HepG2 (cell line): ENCODE results near the gene PTPN2. TPM values are rescaled to one million over a fixed set of nuclear protein-coding genes. Genes with fewer than 3 reads are reported as not detected.

Experiments
- DNMT3B ChIP-seq: conservative IDR thresholded peaks from 2 replicates; pipeline ENCODE4 v1.6.1; 2016; ENCODE audit warnings: missing biosample characterization, control low read depth
- FOXK1 ChIP-seq: sonication (generic); formaldehyde crosslinking; IDR thresholded peaks from 2 replicates; pipeline ENCODE4 v1.4.0; 2020; ENCODE audit warnings: low read depth, missing genetic modification reagents, borderline replicate concordance
- GPBP1L1 ChIP-seq: sonication (generic); formaldehyde crosslinking; IDR thresholded peaks from 2 replicates; pipeline ENCODE4 v1.5.0; 2020; ENCODE audit warnings: mild to moderate bottlenecking, missing genetic modification reagents
- HNF1B ChIP-seq: sonication (generic); formaldehyde crosslinking; IDR thresholded peaks from 2 replicates; pipeline ENCODE4 v1.5.1; 2020; ENCODE audit warnings: mild to moderate bottlenecking, moderate library complexity, missing genetic modification reagents
- MED8 ChIP-seq: sonication (generic); formaldehyde crosslinking; IDR thresholded peaks from 2 replicates; pipeline ENCODE4 v1.8.1; 2023; ENCODE audit warnings: mild to moderate bottlenecking, missing genetic modification reagents; ENCODE audit not compliant: insufficient replicate concordance
- NCOA2 ChIP-seq: sonication (generic); formaldehyde crosslinking; IDR thresholded peaks from 2 replicates; pipeline ENCODE4 v1.8.0; 2022; ENCODE audit warnings: inconsistent platforms
- NR2F2 ChIP-seq: IDR thresholded peaks from 2 replicates; pipeline ENCODE4 v1.6.1; 2012; ENCODE audit warnings: low read depth, inconsistent platforms, borderline replicate concordance
- POGZ ChIP-seq: sonication (generic); formaldehyde crosslinking; IDR thresholded peaks from 2 replicates; pipeline ENCODE4 v1.4.0; 2020; ENCODE audit warnings: mild to moderate bottlenecking, missing genetic modification reagents
- PRPF4 ChIP-seq: fragments of 200-400 bp; formaldehyde crosslinking; IDR thresholded peaks from 2 replicates; pipeline ENCODE4 v1.6.1; 2016; ENCODE audit warnings: low read length, low read depth; ENCODE audit not compliant: poor library complexity, severe bottlenecking
- RARG ChIP-seq: sonication (generic); formaldehyde crosslinking; IDR thresholded peaks from 2 replicates; pipeline ENCODE4 v1.4.0; 2020; ENCODE audit warnings: low read depth, mild to moderate bottlenecking, missing genetic modification reagents
- REL ChIP-seq: sonication (generic); formaldehyde crosslinking; conservative IDR thresholded peaks from 2 replicates; pipeline ENCODE4 v1.8.0; 2022; ENCODE audit warnings: mild to moderate bottlenecking, missing genetic modification reagents, moderate library complexity
- REST ChIP-seq, 2 experiments: IDR thresholded peaks; 2 replicates each; pipeline ENCODE4 v1.6.1; 2011 to 2012; ENCODE audit warnings: low read length in 2 of 2, borderline replicate concordance in 1 of 2, low read depth in 1 of 2, mild to moderate bottlenecking in 1 of 2, moderate library complexity in 1 of 2
- SRSF4 ChIP-seq: fragments of 200-400 bp; formaldehyde crosslinking; IDR thresholded peaks from one replicate; pipeline ENCODE4 v1.6.1; 2018; ENCODE audit warnings: mild to moderate bottlenecking, low read depth, low read length, moderate library complexity; ENCODE audit not compliant: poor library complexity, severe bottlenecking
- STAT6 ChIP-seq: sonication (generic); formaldehyde crosslinking; IDR thresholded peaks from 2 replicates; pipeline ENCODE4 v1.4.0; 2020; ENCODE audit warnings: missing genetic modification reagents, mild to moderate bottlenecking, borderline replicate concordance
- TBL1XR1 ChIP-seq: fragments of 150-350 bp; IDR thresholded peaks from 2 replicates; pipeline ENCODE4 v1.6.1; 2014; ENCODE audit warnings: borderline replicate concordance, low read length; ENCODE audit not compliant: partially characterized antibody
- ZC3H4 ChIP-seq: sonication (generic); formaldehyde crosslinking; IDR thresholded peaks from 2 replicates; pipeline ENCODE4 v1.4.0; 2020; ENCODE audit warnings: missing genetic modification reagents, borderline replicate concordance
- ZNF543 ChIP-seq: sonication (generic); formaldehyde crosslinking; IDR thresholded peaks from 2 replicates; pipeline ENCODE4 v1.4.0; 2020; ENCODE audit warnings: mild to moderate bottlenecking, missing genetic modification reagents
- ZNF672 ChIP-seq: sonication (generic); formaldehyde crosslinking; IDR thresholded peaks from 2 replicates; pipeline ENCODE4 v1.8.1; 2022; ENCODE audit warnings: missing genetic modification reagents
- ZNF777 ChIP-seq: sonication (generic); formaldehyde crosslinking; IDR thresholded peaks from 2 replicates; pipeline ENCODE4 v1.4.0; 2020; ENCODE audit warnings: missing genetic modification reagents
- ZNF850 ChIP-seq: sonication (generic); formaldehyde crosslinking; conservative IDR thresholded peaks from 2 replicates; pipeline ENCODE4 v1.9.0; 2021; ENCODE audit warnings: mild to moderate bottlenecking, missing genetic modification reagents
- ZSCAN12 ChIP-seq: sonication (generic); formaldehyde crosslinking; IDR thresholded peaks from 2 replicates; pipeline ENCODE4 v1.9.0; 2021; ENCODE audit warnings: mild to moderate bottlenecking, missing genetic modification reagents
- polyA plus RNA-seq, 8 experiments: library from polyadenylated mRNA; depleted of rRNA in 3 of 8; stranded (reverse) in 7 of 8; unstranded in 1 of 8; fragments of >200 nt; fragmentation: Illumina TruSeq in 4 of 8; extraction: Trizol in 4 of 8; gene quantifications; 2 replicates each; pipeline versions ENCODE4 v1.2.1 to v1.2.3, GENCODE V29; 2011 to 2016; ENCODE audit warnings: low read depth in 4 of 8, missing spikeins in 1 of 8, mixed read lengths in 1 of 8; ENCODE audit not compliant: insufficient read depth in 1 of 8
- total RNA-seq, 5 experiments: library from RNA; depleted of rRNA; stranded (reverse); fragments of >200 nt; fragmentation: Illumina TruSeq; extraction: Trizol; gene quantifications; 2 replicates each; pipeline ENCODE4 v1.2.3, GENCODE V29; 2016; ENCODE audit warnings: low read depth in 1 of 5

PTPN2 gene
- total and polyA plus RNA-seq, 2 of the 13 experiments (the other 11 are each of a cell fraction or from before 2014, with no cell fraction given) = 24.9 to 41.5 TPM

- TF ChIP-seq ZC3H4 (CRISPR knock-in tag) (no peak), HNF1B (0 out of 2 replicates have a peak, but pooled peaks have one; percentile 17), TBL1XR1 (no peak), ZSCAN12 (CRISPR knock-in tag) (no peak), NCOA2 (CRISPR knock-in tag) (peak; percentile 26; the same call in 1 of the 2 replicates), ZNF672 (no peak), MED8 (CRISPR knock-in tag) (no peak), ZNF777 (CRISPR knock-in tag) (no peak), ZNF850 (CRISPR knock-in tag) (no peak), FOXK1 (CRISPR knock-in tag) (peak; percentile 43; the same call in 1 of the 2 replicates), PRPF4 (no peak), NR2F2 (peak; percentile 84; the same call in 1 of the 2 replicates), DNMT3B (CRISPR knock-in tag) (no peak), REL (CRISPR knock-in tag) (no peak), RARG (CRISPR knock-in tag) (no peak), POGZ (peak; percentile 62; the same call in 1 of the 2 replicates), STAT6 (CRISPR knock-in tag) (no peak), ZNF543 (CRISPR knock-in tag) (no peak), SRSF4 (no peak), REST (IDR thresholded peaks at IDR 0.05; ENCODE audit: borderline replicate concordance in 1 of 2, low read depth in 1 of 2, low read length in 2 of 2) (no peak), GPBP1L1 (no peak)
These were observed 117.0 kb downstream of the PTPN2 start (continued) for GRCh38 chr18:12766986-12767433.
